Prostate gland (tissue), 2 donors: Measurements from ENCODE around the gene MBD2.

Source experiments
- CTCF ChIP-seq, 4 experiments: fragments of 200-600 bp in 2 of 4; fragments of 450-650 bp in 2 of 4; sonication (generic) in 2 of 4; IDR thresholded peaks; 1 replicate in 3 of 4; 2 replicates in 1 of 4; pipeline ENCODE4 v1.5.1; 2016 to 2019; ENCODE audit warnings: antibody characterized with exemption in 4 of 4, mild to moderate bottlenecking in 2 of 4, moderate library complexity in 2 of 4
- POLR2A ChIP-seq: fragments of 450-650 bp; IDR thresholded peaks from one replicate; pipeline ENCODE4 v1.6.1; 2016; ENCODE audit warnings: antibody characterized with exemption, mild to moderate bottlenecking

GRCh38 chr18:54251606-54252390 lies 27.3 kb upstream of the MBD2 start:
- TF ChIP-seq CTCF (IDR thresholded peaks at IDR 0.05) (no peak), POLR2A (no peak)
